ENCODE data around the gene DUSP15. TPM values are rescaled to one million over a fixed set of nuclear protein-coding genes. Genes with fewer than 3 reads are reported as not detected.

DUSP15 gene
- total RNA-seq, 1 donor from 2014 or later: not detected

GRCh38 chr20:31835977-31836852 lies 34.1 kb downstream of the DUSP15 start:
- TF ChIP-seq, protein P1, sequence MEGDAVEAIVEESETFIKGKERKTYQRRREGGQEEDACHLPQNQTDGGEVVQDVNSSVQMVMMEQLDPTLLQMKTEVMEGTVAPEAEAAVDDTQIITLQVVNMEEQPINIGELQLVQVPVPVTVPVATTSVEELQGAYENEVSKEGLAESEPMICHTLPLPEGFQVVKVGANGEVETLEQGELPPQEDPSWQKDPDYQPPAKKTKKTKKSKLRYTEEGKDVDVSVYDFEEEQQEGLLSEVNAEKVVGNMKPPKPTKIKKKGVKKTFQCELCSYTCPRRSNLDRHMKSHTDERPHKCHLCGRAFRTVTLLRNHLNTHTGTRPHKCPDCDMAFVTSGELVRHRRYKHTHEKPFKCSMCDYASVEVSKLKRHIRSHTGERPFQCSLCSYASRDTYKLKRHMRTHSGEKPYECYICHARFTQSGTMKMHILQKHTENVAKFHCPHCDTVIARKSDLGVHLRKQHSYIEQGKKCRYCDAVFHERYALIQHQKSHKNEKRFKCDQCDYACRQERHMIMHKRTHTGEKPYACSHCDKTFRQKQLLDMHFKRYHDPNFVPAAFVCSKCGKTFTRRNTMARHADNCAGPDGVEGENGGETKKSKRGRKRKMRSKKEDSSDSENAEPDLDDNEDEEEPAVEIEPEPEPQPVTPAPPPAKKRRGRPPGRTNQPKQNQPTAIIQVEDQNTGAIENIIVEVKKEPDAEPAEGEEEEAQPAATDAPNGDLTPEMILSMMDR (conservative IDR thresholded peaks at IDR 0.05; ENCODE audit: low read depth, low read length): no peak
- no peak for DNase-seq (ENCODE audit: low read depth)
- H3K4me3 ChIP-seq (ENCODE audit: low read depth, low read length): no peak overlapping the region

DNA sequence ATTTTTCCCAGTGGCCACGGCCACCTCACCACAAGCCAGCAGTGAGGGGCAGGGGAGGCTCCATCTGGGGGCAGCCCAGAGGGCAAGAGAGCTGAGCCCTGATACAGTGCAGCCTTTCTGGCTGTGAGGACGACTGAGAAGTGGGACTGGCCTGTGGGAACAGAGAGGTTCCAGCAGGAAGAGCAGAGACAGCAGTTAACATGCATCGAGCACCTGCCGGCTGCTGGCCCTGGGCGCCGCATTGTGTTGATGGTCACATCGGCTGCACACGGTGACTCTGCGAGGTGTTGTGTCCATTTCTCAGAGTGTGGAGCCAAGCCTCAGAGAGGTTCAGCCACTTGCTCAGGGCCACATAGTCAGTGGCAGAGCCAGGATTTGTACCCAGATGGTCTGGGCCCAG lies 34.8 kb downstream of the DUSP15 start:
- H3K4me3 ChIP-seq (ENCODE audit: low read depth, low read length): no peak overlapping the region
- TF ChIP-seq, protein P1 (conservative IDR thresholded peaks at IDR 0.05; ENCODE audit: low read depth, low read length): no peak
- no peak for DNase-seq (ENCODE audit: low read depth)

- H3K4me3 ChIP-seq (ENCODE audit: low read depth, low read length): no peak overlapping the region
- DNase-seq (ENCODE audit: low read depth): no peak
- TF ChIP-seq, protein P1 (conservative IDR thresholded peaks at IDR 0.05; ENCODE audit: low read depth, low read length): no peak
Measured at GRCh38 chr20:31833931-31834521, 36.3 kb downstream of the DUSP15 start.

DNA sequence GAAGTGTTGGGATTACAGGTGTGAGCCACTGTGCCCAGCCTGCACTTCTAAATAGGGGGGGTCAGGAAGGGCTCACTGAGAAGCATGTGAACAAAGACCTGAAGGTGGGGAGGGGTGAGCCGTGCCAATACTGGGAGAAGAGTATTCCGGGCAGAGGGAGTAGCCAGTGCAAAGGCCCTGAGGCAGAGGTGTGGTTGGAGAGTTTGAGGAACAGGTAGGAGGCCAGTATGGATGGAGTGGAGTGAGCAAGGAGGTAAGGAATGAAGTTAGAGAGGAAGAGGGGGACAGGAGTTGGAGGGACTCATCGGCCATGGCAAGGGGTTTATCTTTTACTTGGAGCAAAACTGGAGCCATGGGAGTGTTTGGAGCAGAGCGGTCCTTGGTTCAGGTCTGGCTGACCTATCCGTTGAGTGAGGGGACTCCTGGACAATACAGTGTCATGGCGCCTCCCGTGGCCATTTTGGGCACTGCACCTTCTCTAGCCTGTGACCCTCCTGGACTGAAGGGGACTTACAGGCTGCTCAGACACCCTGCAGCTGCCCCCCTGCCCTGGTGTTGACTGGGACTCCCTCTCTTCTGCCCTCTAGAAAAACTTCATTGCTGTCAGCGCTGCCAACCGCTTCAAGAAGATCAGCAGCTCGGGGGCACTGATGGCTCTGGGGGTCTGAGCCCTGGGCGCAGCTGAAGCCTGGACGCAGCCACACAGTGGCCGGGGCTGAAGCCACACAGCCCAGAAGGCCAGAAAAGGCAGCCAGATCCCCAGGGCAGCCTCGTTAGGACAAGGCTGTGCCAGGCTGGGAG lies 37.0 kb downstream of the DUSP15 start:
- DNase-seq (ENCODE audit: low read depth): no peak
- TF ChIP-seq, protein P1 (conservative IDR thresholded peaks at IDR 0.05; ENCODE audit: low read depth, low read length): peak; percentile 83
- no peak overlapping the region for H3K4me3 ChIP-seq (ENCODE audit: low read depth, low read length)

DNA sequence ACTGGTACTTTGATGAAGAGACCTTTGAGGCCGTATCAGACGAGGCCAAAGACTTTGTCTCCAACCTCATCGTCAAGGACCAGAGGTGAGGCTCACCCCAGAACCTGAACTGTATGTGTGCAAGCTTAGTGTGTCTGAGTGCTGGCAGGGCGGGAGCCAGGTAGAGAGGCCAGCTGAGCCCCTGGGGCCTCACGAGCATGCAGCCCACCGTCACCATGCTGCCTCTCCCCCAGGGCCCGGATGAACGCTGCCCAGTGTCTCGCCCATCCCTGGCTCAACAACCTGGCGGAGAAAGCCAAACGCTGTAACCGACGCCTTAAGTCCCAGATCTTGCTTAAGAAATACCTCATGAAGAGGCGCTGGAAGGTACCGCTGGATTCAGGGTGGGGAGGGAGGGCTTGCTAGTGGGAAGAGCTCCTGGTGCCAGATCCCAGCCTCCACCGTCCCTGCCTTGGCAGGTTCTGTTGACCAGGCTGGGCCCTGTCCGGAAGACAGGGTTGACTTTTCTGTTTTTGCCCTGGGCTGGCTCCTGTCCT lies 38.5 kb downstream of the DUSP15 start:
- DNase-seq (ENCODE audit: low read depth): no peak
- TF ChIP-seq, protein P1 (conservative IDR thresholded peaks at IDR 0.05; ENCODE audit: low read depth, low read length): no peak
- no peak overlapping the region for H3K4me3 ChIP-seq (ENCODE audit: low read depth, low read length)

DNA sequence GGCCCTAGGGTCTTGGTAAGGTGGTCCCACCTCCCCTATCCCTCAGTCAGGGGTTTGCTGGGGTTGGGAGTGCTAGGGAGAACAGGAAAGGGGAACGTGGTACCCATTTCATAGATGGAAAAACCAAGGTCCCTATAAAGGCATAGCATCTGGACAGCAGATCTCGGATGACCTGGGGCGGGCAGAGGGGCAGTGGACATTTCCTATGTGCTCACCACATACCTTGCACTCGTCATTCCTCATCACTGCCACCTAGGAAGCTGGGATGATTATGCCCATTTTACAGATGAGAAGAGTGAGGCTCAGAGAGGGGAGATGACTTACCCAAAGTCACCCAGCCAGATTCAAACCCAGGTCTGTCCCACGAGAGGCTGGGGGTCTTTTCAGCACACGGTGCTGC lies 39.1 kb downstream of the DUSP15 start:
- H3K4me3 ChIP-seq (ENCODE audit: low read depth, low read length): no peak overlapping the region
- no peak for DNase-seq (ENCODE audit: low read depth)
- TF ChIP-seq, protein P1 (conservative IDR thresholded peaks at IDR 0.05; ENCODE audit: low read depth, low read length): no peak
